GM21723 (cell line): Measurements from ENCODE around the gene CCDC97.

Source experiments
- ATAC-seq: cut with Tn5 transposase; IDR thresholded peaks from one replicate; pipeline ENCODE4 v1.9.1; 2021; ENCODE audit warnings: mild to moderate bottlenecking, moderate library complexity; ENCODE audit not compliant: unreplicated experiment

CCDC97 gene

DNA sequence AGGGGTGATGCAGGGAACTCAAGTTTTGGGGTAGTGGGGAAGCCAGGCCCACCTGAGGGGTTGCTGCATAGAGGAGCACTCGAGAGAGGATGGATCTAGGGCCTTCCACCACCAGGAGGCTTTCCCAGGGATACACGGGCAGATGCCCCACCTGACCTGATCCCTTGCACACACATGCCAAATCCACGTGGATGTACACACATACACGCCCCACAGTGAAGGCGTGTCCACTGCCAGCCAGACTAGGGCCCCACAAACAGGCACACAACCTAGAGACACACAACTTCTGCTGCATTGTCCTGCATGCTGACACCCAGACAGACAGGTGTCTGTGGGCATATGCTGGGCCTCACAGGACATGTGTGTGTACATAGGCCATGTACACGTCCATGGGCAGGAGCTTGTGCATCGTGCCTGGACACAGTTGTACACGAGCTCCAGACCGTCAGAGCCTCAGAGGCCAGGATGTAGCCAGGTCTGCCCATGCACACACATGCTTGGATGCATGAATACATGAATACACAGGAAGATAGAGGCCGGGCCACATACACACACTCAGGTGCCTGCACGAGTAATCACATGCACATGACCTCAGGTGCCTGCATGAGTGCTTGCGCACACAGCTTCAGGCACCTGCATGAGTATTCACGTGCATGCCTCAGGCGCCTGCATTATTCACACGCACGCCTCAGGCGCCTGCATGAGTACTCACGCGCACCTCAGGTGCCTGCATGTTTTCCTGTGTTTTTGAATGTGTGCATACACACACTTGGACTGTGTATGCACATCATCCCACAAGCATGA, 8.9 kb downstream of the CCDC97 start:
- ATAC-seq = no peak

DNA sequence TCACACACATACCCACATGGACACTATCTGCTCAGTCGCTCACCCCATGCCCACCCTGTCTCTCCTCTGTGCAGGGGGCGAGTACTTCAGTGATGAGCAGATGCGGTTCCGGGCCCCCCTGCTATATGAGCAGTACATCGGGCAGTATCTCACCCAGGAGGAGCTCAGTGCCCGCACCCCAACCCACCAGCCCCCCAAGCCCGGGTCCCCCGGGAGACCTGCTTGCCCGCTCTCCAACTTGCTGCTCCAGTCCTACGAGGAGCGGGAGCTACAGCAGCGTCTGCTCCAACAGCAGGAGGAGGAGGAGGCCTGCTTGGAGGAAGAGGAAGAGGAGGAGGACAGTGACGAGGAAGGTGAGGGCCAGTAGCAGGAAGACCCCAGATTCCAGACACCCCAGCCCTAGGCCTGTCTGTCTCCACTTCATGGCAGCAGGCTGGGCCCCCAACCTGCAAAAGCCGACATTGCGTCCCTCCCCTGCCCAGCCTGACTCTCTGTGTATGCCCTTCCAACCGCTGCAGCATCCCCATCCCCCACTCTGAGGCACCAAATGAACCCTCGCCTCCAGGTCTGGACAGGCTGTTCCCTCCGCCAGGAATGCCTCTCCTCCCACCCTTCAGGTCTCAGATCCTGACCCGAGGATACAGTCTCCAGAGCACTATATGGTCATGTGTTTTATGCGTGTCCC, 9.7 kb downstream of the CCDC97 start:
- ATAC-seq = no peak

DNA sequence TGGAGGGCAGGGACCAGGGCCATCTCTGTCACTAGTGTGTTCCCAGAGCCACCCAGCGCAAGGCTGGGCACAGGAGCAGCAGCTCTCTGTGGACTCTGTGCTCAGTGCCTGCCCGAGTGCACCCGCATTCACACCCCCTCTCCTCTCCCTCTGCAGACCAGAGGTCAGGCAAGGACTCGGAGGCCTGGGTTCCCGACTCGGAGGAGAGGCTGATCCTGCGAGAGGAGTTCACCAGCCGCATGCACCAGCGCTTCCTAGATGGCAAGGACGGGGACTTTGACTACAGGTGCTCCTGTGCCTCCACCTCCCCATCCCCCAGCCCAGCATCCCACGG, 10.2 kb downstream of the CCDC97 start:
- ATAC-seq = no peak

DNA sequence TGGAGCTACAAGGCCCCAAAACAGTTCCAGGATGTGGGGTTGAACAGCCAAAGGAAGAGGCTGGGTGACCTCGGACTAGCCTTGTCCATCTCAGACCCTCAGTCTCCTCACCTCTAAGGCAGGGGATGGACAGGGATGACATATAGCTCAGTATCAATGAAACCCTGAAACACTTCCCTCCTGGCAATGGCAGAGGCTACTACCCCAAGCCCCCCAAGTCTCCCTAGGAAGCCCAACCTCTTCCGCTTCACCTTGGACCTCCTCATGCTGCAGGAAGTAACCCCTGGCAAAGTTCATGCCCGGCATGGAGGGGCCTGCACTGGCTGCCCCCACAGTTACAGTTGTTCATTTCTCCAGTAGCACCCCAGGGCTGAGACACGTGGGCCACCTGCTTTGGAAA, 10.6 kb downstream of the CCDC97 start:
- ATAC-seq = no peak

- no peak for ATAC-seq
Observed at GRCh38 chr19:41321204-41321599, 11.2 kb downstream of the CCDC97 start.

- ATAC-seq = no peak
Observed at GRCh38 chr19:41321600-41322270, 11.8 kb downstream of the CCDC97 start.

DNA sequence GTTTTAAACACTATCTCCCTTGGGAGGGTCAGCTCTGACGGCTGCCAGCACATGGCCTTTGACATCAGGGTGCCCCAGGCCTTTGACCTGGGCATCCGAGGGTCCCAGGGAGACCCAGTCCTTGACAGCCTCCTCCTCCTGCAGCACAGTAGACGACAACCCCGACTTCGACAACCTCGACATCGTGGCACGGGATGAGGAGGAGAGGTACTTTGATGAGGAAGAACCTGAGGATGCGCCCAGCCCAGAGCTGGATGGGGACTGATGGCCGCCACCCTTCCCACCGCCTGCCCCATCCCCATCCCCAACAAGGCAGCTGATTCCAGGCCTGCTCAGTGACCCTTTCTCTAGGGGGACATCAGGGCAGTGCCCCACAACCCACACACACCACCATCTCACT, 12.5 kb downstream of the CCDC97 start:
- ATAC-seq = no peak

DNA sequence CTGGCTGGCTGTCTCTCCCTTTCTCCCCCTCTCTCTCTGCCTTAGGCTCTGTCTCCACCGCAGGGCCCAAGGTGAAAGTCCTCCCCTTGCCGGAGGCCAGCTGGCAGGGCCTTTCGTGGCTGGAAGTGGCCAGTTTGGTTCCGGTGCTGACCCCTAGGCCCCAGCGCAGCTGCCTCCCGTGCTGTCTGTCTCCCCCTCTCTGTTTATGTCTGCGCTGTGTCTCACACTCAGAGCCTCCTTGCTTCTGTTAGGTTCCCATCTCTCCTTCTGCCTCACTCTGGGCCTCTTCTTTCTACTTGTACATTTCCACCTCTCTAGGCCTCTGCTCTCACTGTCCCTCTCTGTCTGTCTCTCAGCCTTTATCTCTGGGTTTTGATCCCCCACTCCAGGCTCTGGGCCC, 13.1 kb downstream of the CCDC97 start:
- no peak for ATAC-seq

DNA sequence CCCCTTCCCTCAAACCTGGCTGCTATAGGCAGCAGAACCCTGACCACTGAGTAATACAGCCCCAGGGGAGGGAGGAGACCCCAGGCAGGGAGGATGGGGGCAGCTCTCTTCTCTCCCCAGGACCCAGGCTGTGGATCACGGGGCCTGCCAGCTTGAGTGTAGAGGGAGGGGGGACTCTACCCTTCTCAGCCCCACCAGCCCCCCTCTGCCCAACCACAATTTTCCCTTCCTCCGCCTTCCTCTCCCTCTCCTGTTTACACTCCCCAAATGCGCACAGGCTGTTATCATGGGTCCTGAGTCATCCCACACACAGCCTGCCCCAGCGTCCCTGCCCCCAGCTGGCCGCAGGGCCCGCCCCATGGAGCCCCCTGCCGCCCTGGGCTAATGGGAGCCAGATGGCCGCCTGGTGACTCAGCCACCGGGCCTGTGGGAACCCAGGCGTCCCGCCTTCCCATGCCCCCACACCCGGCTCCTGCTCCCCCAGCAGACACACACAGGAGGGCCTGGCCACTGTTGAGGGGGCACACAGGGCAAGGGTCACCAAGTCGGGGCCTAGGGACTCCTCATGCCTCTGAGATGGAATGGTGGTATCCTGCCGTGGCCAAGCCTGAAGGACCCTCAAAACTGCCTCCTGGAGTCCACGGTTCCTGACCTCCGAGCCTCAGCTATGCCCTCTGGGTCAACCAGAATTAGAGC, 13.6 kb downstream of the CCDC97 start:
- no peak for ATAC-seq

- ATAC-seq = no peak
Observed at GRCh38 chr19:41324231-41324702, 14.3 kb downstream of the CCDC97 start.

GRCh38 chr19:41324921-41325639, 15.1 kb downstream of the CCDC97 start:
- ATAC-seq = no peak

GRCh38 chr19:41325640-41325946, 15.6 kb downstream of the CCDC97 start:
- ATAC-seq = no peak

DNA sequence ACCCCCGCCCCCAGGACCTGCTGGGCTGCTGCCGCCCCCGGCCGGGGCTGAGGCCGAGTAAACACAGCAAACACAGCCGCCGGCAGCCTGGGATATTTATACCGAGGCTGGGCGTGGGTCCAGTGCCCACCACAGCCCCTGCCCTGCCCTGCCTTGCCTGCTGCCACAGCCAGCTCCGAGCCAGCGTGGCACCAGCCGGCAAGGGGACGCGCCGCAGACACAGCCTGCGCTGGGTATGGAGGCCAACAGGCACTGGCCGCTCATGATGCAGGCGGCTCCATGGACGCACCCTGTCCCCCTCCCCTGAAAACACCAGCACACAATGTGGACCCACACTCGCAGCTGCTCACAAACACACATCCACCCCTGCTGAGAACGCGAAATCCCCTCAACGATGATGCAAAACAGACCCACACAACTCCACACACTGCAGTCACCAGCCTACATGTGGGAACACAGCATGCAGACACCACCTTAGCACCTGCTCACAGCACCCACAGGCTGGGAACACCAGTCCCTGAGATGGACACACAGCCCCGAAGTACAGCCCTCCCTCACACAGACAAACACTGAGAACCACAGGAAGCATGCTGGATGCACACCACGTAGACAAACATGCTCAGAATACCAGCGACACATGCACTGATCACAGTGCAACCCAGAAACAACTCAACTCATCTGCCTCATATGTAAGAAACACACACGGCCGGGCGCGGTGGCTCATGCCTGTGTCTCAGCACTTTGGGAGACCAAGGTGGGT, 16.2 kb downstream of the CCDC97 start:
- ATAC-seq = no peak

- ATAC-seq = no peak
Observed at GRCh38 chr19:41327076-41327575, 17.2 kb downstream of the CCDC97 start.

DNA sequence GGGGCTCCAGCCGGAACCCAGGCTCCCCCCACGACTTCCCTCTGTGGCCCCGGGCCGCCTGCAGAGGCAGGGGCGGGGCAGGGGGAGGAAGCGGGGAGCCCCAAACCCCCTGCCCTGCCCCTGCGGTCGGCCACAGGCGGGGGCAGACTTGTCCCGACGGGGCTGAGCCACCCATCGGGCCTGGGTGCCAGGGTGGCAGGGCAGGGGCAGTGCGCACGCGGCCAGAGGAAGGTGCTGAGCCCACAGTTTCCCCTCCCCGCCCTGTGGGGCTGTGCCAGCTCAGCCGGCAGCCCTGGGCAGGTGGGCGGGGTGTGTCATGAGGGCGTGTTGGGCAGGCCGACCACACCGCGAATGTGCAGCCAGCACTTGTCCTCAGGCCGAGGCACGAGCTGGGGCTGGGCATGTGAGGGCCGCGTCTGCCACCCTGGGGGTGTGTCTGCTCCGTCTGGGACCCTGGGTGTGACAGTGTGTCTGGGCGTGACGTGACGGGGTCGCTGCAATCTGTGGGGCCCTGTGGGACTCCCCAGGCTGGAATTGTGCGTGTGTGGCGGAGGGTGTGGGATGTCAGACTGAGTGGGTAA, 17.7 kb downstream of the CCDC97 start:
- peak; percentile 45 for ATAC-seq

- ATAC-seq = peak; percentile 17
Observed at GRCh38 chr19:41328157-41328841, 18.3 kb downstream of the CCDC97 start.

GRCh38 chr19:41328842-41329225, 18.9 kb downstream of the CCDC97 start:
- ATAC-seq = no peak

GRCh38 chr19:41330481-41330880, 20.5 kb downstream of the CCDC97 start:
- ATAC-seq = no peak
